Endothelial cell of hepatic sinusoid (primary cell): ENCODE measurements around the gene GNAZ.

Source experiments
- in situ Hi-C: cut with HindIII; loops from 2 replicates; pipeline ENCODE4 v1.10.0; 2017; ENCODE audit warnings: low sequenced_read_pairs

The GNAZ gene

DNA sequence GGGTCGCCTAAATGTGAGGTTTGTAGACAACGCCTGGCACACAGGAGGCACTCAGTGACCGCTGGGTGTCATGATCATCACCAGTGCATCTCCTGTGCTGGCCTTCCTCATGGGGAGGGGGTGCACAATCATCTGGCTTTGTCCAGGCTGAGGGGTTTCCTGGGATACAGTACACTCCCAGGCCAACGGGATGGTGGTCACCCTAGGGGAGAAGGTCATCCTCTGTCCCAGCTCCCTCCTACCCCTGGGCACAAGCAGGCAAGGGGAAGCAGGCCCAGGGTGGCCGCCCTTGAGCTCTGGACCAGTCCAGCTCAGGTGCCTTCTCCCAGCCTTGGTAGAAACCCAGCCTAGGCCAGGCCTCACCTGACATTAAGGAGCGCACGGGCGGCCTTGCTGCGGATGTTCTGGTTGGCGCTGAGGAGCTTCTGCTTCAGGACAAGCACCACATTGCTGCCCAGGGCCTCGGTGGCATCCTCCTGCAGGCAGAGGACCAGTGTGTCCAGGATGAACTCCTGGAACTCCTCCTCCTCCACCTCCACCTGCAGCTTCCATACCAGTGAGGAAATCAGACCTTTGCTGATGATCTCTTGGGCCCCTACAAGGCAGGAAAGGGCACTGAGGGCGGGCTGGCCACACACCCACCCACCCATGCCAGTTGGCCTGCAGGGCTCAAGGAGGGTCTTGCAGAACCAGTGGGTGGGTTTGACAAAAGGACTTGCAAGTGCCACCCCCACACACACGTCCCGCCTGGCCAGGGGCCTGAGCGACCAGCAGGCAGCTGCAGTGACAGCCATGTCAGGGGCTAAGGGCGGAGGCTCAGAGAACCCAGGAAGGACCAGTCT is 6.6 kb upstream of the GNAZ start:
- in situ Hi-C loops, result no loop called here

DNA sequence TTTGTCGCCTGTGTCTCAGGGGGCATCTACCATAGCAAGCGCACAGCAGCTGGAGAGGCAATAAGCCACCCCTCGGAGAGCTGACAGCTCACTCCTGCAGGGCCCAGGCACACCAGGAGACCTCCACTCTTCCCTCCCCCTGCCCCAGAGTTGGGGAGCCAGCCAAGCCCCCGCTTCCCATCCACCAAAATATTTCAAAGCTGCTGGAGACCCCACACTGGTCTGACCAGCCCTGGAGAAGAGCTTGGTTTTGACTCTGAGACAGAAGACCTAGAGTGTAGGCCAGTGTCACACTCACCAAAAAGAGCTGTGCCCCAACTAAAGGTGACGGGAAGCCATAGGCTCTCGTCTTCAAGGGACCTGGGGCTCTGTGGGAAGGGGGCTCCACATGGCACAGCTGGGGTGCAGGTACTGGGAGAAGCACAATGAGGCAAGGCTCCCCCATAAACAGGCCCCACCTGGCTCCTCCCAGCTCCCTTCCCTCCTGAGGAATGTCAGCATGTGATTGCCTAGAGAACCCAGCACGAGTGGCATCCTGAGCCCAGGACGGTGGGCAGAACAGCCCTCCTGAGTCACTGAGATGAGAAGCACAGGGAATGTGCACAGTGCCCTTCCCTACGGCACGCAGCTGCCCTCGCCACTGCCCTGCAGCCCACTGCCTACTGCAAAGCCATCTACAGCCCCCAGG is 5.8 kb upstream of the GNAZ start:
- in situ Hi-C loops, result no loop called here

DNA sequence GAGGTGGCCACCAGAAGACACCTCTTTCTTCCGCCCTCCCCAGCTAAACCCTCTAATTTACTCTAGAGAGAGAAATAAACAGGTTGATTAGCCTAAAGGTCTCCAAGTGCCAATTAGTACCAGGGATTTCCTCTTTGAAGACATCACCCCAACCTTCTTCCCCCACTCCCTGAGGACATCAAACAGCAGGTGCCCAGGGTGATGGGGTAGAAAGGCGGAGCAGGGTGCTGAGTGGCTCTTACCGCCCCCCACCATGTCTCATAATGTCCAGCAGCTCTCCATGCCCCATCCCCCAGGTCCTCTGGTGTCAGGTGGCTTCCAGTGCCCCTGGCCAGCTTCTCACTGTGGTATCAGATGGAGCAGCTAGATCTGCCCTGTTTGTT is 5.3 kb upstream of the GNAZ start:
- in situ Hi-C loops, result no loop called here

DNA sequence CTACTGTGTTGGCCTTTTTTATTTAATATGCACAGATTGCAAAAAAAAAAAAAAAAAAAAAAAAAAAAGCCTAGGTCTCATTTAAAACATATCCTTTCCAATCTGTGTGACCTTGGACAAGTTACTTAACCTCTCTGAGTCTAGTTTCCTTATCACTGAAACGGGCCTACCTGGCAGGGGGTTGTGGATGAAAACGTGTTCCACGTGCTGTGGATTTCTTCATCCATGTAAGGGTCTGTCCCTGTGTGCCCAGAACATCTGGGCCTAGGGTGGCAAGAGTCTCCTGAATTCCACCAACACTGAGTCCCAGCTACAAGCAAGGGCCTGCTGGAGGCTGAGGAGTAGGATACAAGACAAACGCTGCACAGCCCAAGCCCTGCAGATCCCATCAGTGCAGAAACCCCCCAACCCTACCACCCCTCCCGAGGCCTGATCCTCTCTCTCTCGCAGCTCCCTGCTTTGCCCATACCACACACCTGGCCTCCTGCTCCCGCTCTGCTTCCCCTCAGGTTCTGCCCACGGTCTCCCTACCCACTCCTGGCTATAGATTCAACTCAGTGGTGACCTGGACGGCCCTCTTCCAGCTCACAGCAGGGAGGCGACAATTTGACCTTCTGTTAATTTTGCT is 4.7 kb upstream of the GNAZ start:
- in situ Hi-C loops, result no loop called here

DNA sequence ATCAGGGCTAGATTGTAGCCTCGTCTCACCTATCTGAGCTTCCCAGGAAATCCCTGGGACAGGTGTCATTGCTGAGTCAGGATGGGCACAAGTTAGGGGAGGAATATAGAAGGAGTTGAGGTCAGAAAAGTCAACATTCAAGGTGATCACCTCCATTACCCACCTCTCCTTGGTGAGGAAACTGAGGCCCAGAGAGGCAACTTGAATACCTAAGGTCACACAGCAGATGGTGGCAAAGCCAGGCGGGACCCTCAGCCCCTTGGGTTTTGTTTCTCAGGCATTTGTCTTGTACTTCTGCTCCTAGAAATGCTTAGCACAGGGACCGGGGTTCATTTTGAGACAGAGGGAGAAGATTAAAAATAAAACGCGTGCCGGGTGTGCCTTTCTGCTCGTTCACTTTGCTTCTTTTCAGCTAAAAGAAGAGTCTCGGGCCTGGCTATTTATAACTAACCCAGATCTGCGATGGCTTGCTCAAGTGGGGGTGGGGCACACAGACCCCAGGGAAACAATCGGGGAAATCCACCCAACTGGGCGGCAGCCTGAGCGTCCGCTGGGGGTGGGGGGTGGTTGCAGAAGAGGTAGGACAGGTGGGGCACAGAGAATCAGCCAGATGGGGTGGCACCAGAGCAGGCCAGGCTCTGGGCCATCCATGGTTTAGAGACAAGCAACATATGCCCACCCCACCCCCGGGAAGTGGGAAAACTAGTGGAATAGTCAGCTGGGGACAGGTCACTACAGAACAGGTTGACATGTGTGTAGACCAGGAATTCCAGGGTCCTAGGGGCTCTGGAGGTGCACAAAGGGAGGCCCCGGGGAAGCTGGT is 3.9 kb upstream of the GNAZ start:
- in situ Hi-C loops, result no loop called here

DNA sequence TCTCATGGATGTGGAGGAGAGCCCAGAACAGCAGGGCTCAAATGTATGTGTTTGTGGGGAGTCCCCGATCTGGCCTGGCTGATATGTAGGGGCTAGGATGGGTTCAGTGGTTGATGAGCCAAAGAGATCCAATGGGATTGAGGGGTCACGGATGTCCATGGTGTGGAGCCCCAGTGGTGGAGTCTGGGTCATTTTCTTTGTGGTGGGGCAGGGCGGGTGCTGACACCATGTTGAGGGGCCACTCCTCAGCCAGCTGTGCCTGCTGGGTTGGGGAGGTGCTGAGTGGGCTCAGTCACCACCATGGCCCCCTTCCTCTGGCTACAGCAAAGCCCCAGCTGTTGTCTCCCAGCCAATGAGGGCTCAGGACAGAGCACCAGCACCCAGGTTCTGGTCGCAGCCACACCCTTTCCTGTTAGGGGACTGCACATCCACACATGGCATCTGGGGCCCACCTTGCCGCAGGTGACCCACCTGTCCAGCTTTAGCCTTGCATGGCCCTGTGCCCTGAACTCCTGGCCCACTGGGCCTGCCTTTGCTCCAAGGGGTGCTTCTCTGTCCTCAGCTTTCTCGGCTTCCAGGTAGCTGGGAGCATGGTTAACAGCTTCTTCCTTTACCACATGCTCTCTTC is 3.2 kb upstream of the GNAZ start:
- in situ Hi-C loops, result no loop called here

DNA sequence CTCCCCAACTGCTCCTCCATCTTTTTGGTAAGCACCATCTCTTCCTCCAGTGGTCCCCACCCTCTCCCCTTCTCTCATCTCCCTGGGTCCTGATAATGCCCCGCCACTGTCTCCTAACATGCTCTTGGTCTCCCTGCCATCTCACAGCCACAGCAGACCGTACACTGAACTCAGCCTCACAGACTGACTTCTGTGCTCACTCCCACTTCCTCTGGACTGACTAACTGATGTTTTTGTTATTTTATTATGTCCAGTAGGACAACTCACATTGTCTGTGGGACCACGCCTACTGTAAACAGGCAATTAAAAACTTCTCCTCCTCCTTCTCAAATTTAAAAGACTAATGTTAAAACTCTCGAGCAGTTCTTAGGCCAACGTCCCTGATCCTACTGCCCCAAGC is 2.6 kb upstream of the GNAZ start:
- in situ Hi-C loops, result no loop called here

DNA sequence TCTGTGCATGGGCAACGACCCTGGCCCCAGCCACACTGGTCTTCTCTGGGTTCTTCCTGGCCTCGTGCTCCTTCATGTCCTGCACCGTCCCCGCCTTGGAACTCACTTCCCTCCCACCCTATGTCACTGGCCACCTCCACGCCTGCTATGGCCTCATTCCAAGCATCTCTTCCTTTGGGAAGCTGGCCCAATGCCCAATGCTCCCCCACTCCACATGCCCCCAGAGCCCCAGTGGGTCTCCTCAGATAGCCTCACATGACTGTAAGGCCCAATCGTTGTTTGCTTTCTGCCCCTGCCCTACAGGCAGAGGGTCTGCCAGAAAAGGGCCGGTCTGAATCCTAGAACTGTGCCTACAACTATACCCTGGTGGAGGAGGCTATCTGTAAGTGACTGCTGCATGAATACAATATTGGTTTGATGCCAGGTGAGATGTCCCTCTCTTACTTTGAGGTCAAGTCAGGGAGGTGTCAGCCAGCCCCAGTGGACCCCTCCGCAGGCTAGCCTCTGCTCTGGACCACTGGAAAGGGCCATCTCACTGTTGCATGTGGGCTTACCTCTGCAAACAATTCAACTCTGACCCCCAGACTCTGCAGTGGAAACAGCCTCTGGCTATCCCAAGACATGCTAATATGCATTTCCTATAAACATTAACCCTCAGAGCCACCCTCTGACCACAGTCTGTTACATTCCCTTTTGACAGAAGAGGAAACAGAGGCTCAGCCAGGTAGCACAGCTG is 2.1 kb upstream of the GNAZ start:
- in situ Hi-C loops, result no loop called here

DNA sequence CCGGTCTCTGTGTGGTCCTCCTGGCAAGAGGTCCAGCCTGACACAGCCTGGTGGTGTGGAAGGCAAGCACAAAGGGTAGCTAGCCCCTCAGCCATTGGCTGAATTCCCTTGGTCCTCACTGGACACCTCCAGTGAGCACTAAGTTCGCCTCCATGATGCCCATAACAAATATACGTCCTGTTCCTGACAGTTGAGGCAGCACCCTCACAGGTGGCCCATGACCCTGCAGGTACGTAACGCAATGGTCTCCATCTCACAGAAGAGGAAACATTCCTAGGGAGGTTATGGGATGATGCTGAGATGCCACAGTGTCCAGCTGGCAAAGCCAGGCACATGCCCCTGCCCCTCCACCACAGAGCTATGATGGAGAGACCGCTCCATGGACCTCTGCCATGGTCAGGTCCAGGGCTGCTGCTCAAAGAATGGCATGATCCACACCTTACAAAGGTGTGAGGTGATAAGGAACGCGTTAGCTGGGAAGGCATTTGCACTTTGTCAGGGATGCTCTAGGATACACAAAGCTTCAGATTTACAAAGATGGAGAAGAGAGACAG is 1.4 kb upstream of the GNAZ start:
- in situ Hi-C loops, result no loop called here

DNA sequence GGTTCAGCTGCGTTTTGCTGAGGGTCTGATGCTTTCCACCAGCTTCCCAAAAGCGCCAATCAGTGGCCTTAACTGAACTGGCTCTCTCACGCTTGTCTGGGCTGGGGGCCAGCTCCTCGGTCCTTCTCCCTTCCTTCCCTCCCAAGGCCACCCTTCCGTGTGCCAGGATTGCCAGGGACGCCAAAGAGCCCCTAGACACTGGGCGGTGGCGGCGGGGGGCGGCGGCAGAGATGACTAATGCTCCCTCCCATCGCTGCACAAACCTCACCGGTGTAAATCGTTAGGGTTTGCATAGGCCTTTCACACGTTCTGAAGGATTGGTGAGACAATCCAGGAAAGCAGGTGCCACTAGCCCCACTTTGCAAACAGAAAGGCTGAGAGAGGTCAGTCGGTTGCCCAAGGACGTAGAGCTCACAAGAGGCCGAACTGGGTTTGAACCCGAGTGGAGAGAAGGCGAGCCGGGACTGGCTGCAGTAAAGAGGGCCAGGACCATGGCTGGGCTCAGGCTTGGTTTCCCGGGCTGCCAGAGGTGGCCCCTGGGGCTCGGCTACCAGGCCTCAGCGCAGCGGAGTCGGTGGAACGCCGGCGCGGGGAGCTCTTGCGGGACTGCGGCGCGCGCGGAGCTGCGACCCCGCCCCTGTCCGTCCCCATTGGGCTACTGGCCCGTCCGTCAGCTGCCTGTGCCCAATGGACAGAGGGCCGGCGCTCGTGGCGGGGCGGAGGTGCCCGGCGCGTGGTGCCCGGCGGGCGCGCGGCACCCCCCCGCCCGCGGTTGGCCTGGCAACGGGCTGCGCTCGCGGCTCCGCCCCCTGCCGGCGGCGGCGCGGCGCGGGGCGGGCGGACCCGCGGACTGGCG is 589 bp upstream of the GNAZ start:
- in situ Hi-C loops, result no loop called here

DNA sequence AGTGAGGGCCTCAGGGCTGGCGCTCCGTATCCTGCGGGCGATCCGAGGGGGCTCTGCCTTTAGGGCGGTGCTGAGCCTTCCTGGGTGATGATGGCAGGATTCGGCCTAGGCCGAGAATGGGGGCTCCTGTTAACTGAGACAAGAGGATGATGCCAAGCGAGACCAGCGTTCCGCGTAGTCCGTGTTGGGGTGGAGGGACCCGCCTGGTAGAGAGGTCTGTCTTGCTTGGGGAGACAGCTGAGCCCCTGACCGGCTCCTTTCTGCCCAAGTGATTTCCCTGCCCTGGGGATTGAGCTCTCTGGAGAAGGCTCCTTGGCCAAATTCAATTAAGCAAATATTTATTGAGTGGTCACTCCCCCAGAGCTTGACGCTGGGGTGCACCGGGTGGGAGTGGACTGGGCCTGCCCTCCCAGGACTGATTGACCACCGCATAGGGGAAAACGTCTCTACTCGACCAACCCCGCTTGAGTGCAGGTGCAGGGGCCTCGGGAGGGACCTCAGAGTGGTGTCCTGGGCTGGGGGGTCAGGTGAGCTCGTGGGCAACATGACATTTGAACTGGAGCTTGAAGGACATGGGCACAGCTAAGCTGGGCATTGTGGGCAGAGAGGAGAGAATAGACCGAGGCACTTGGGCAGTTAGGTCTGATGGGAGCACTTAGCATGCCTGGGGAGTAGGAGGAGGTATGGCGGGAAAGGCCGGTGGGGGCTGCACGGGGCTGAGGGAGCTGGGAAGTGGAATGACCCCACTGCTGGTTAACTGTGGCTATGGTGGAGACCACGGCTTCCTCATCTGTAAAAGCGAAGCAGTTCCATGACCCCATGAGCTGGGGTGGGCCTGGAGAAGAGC is 1.1 kb downstream of the GNAZ start:
- in situ Hi-C loops, result no loop called here

DNA sequence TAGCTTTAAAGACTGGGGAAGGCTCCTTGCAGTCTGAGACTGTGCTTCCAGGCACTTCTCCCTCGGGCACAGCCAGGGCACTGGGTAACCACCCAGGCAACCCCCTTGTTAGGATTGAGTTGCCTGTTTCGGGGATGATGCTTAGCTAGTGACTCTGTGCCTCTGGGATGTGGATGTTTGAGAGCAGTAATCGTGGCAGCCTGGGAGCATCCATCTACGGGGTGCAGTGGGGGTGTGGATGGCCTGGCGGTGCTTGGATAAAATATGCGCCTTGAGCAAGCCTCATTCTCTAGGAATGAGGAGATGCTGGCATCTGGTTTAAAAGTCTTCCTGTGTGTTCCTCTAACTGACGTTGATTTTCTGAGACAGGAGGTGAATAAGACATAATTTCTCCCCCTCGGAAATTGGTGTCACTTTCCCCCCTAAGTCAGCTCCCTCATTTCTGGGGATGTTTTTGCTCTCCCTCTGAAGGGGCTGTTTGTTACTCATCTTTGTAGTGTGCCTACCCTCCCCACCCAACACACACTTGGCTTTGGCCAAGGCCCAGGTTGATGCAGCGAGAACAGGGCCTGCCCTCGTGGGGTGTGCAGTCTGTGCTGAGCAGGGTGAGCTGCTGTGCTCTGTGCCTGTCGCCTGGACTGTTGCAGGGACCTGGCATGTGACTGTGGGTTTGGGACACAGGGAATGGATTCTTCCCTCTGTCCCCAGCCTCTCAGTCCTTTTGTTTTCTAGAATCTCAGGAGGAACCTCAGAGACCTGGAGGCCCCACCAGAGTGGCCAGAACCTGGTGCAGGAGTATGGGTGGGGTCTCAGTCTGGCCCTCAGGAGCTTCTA is 2.0 kb downstream of the GNAZ start:
- in situ Hi-C loops, result no loop called here

DNA sequence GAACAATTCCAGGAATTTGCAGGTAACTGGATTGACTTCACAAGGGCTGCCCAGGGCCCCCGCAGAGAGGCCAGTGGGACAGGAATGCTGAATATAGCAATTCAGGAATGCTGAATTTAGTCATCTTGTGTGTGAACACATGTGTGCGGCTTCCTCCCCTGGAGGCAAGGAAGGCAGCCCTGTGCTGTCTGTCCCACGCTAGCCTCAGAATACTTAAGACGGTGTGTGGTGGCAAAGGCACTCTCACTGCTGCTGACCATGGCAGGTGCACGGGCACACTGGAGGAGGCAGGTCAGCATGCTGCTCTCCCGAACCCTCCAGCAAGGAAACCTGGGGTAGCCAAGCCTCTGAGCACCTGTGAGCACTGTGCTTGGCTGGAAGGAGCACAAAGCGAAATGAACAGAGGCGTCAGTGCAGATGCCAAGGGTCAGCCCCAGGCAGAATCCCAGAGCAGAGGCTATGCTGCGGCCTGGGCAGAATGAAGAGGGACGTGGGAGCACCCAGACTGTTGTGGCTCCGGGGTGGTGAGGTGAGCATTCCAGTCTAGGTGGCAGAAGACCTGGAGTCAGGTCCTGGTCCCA is 2.7 kb downstream of the GNAZ start:
- in situ Hi-C loops, result no loop called here

DNA sequence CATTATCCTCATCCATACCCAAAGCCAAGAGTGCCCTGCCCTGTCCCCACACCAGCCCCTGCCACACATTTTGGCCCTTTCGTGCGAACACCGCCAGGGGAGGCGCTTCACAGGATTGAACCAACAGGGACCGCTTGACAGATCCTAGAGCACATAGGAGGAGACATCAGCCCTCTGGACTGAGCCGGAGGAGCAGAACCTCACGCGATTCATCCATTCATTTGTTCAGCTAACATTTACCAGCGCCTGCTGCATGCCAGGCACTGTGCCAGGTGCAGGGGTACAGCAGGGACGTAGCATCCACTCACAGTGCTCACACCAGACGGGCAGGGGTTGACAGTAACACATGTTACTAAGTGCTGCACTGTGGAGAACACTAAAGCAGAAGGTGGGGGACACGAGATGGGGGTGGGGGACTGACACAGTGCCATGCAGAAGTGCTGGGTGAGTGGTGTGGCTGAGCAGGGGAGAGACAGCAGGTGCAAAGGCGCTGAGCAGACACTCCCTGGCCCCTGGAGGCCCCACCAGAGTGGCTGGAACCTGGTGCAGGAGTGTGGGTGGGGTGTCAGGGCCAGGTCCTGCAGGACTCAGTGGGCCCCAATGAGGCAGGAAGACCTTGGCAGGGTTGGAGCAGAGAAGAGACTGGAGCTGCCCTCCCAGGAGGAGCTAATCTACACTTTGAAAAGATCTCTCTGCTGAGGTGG is 3.4 kb downstream of the GNAZ start:
- in situ Hi-C loops, result no loop called here

DNA sequence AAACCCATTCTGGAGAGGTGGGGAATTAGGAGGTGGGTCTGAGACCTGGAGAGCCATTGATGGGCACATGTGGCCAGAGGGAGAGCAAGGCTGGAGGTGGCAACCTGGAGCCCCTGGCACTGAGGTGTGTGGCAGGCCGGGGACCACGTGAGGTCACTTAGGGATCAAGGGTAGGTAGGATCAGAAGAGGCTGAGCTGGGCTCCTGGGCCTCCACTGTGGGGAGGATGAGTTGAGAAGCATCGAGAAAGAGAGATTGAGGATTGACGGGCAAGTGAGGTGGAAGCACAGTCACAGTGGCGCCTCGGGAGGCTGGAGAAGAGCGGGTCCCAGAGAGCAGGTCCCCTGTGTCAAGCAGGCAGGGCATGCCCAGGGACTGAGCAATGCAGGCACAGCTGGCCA is 4.1 kb downstream of the GNAZ start:
- in situ Hi-C loops, result no loop called here

DNA sequence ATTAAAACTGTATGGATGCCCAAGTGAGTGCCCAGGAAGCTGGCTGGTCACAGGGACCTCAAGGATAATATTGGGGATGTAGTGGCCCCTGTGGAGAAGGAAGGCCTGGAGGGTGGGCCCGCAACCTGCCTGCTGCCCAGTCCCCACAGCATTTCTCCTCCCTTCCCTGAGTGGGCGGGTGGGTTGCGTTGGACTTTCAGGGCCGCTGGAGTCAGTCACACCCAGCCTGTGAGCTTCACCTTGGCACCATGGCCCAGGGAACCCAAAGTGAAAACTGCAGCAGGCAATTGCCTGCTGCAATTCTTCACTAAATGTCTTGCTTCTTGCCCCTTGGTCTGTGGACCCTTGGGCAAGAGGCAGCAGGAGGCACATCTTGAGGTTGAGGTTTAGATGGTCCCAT is 4.7 kb downstream of the GNAZ start:
- in situ Hi-C loops, result no loop called here
